Measurements from ENCODE around the gene SHISAL2B. TPM values are rescaled to one million over a fixed set of nuclear protein-coding genes. Genes with fewer than 3 reads are reported as not detected.
"Not testable (repeated sequence)": the region's sequence is repeated elsewhere in the genome, so short reads cannot be mapped to it uniquely, and the experiment has no call there.

Gene SHISAL2B
- total RNA-seq, 2 donors from 2014 or later, result not detected

DNA sequence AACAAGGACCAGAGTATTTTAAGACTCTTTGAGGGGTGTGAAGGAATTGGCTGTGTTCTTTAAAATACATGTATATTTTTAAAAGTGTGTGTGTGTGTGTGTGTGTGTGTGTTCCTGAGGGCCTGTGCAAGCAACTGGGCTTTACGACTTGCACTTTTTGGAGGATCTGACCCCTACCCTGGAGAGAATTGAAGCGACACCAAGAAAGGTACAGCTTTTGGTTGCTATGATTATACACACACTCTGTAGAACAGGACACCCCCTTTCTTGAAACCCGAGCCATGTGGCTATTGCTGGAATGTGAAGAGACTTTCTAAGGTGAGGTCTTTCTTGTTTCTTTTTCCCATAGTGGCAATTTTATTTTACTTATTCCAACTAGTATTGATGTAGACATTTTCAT, 988 bp downstream of the SHISAL2B start:
- Histone ChIP-seq H3K9me3 (peaks cover 2% of the 10 kb centered on the region), H3K4me3 (no peak overlapping the region), H3K36me3 (no peaks in the 10 kb centered on the region), H3K27me3 (replicated peaks; ENCODE audit: insufficient read depth) (no peaks in the 10 kb centered on the region), H3K27ac (no peak overlapping the region), H3K4me1 (ENCODE audit: control insufficient read depth in 1 of 2, low read depth in 2 of 2) (peaks cover 0 to 5% of the 10 kb centered on the region in 2 donors)
- TF ChIP-seq, protein P1, sequence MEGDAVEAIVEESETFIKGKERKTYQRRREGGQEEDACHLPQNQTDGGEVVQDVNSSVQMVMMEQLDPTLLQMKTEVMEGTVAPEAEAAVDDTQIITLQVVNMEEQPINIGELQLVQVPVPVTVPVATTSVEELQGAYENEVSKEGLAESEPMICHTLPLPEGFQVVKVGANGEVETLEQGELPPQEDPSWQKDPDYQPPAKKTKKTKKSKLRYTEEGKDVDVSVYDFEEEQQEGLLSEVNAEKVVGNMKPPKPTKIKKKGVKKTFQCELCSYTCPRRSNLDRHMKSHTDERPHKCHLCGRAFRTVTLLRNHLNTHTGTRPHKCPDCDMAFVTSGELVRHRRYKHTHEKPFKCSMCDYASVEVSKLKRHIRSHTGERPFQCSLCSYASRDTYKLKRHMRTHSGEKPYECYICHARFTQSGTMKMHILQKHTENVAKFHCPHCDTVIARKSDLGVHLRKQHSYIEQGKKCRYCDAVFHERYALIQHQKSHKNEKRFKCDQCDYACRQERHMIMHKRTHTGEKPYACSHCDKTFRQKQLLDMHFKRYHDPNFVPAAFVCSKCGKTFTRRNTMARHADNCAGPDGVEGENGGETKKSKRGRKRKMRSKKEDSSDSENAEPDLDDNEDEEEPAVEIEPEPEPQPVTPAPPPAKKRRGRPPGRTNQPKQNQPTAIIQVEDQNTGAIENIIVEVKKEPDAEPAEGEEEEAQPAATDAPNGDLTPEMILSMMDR (IDR thresholded peaks at IDR 0.05), result no peak
- no peak for ATAC-seq (ENCODE audit: insufficient number of reproducible peaks, low FRiP score, low read depth)
- DNase-seq (ENCODE audit: low spot score), result no peak

DNA sequence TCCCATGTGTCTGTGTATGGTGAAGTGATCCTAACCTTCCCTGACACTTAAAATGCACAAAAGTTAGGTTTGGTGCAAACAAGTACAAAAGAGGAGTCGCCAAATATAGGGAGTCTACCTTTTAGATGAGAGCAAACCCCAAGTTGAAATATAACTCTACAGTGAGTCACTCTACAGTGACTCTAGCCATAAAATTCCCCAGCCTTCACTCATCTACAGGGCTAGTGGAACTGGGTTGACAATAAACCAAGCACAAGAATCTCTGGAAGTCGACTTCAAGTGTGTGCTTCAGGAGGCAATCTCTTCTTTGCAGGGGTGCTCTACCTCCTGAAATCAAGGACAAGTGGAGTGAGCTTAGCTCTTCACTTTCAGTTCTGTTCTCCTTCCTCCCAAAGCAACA, 3.3 kb downstream of the SHISAL2B start:
- Histone ChIP-seq H3K27me3 (replicated peaks; ENCODE audit: insufficient read depth) (no peaks in the 10 kb centered on the region), H3K4me3 (no peak overlapping the region), H3K27ac (no peak overlapping the region), H3K4me1 (ENCODE audit: control insufficient read depth in 1 of 2, low read depth in 2 of 2) (peaks cover 0 to 5% of the 10 kb centered on the region in 2 donors), H3K36me3 (no peaks in the 10 kb centered on the region), H3K9me3 (peaks cover 8% of the 10 kb centered on the region)
- TF ChIP-seq, protein P1 (IDR thresholded peaks at IDR 0.05), result no peak
- DNase-seq (ENCODE audit: low spot score) (no peak), ATAC-seq (ENCODE audit: insufficient number of reproducible peaks, low FRiP score, low read depth) (no peak)

DNA sequence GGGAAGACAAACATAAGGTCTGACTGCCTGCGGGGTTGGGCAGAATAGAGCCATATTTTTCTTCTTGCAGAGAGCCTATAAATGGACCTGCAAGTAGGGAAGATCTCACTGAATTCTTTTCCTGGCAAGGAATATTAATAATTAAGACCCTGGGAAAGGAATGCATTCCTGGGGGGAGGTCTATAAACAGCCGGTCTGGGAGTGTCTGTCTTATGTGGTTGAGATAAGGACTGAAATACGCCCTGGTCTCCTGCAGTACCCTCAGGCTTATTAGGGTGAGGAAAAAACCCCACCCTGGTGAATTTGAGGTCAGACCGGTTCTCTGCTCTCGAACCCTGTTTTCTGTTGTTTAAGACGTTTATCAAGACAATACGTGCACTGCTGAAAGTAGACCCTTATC, 6.1 kb downstream of the SHISAL2B start:
- H3K27me3 ChIP-seq (replicated peaks; ENCODE audit: insufficient read depth); ATAC-seq (ENCODE audit: insufficient number of reproducible peaks, low FRiP score, low read depth); H3K9me3 ChIP-seq; DNase-seq (ENCODE audit: low spot score); H3K4me3 ChIP-seq; H3K36me3 ChIP-seq; H3K4me1 ChIP-seq (ENCODE audit: control insufficient read depth in 1 of 2, low read depth in 2 of 2); H3K27ac ChIP-seq: not testable (repeated sequence)

DNA sequence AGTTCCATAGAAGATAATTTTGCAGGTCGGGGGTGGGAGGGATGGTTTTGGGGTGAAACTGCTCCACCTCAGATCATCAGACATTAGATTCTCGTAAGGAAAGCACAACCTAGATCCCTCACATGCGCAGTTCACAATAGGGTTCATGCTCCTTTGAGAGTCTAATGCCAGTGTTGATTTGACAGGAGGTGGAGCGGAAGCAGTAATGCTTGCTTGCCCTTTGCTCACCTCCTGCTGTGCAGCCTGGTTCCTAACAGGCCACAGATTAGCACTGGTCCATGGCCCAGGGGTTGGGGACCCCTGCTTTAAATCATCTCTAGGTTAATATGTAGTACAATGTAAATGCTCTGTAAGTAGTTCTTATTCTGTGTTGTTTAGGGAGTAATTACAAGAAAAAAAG, 10.5 kb downstream of the SHISAL2B start:
- H3K27me3 ChIP-seq (replicated peaks; ENCODE audit: insufficient read depth), result no peaks in the 10 kb centered on the region
- H3K36me3 ChIP-seq, result no peaks in the 10 kb centered on the region
- no peak overlapping the region for H3K27ac ChIP-seq
- TF ChIP-seq, protein P1 (IDR thresholded peaks at IDR 0.05), result no peak
- no peak for DNase-seq (ENCODE audit: low spot score)
- no peaks in the 10 kb centered on the region for H3K4me1 ChIP-seq (ENCODE audit: control insufficient read depth in 1 of 2, low read depth in 2 of 2)
- ATAC-seq (ENCODE audit: insufficient number of reproducible peaks, low FRiP score, low read depth), result no peak
- H3K4me3 ChIP-seq, result no peak overlapping the region
- H3K9me3 ChIP-seq, result peaks cover 8% of the 10 kb centered on the region

DNA sequence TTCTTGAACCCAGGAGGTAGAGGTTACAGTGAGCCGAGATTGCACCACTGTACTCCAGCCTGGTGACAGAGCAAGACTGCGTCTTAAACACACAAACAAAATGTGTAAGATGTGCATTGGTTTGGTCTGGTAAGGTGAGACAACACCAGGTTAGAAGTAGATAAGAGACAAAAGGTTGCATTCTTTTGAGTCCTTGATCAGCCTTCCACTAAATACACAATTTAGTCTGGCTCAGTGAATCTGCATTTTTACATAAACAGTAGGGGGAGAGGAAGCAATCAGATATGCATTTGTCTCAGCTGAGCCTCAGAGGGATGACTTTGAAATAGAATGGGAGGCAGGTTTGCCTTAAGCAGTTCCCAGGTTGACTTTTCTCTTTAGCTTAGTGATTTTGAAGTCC, 15.8 kb downstream of the SHISAL2B start:
- not testable (repeated sequence) for H3K27me3 ChIP-seq (replicated peaks; ENCODE audit: insufficient read depth); DNase-seq (ENCODE audit: low spot score); H3K27ac ChIP-seq; H3K9me3 ChIP-seq; H3K4me3 ChIP-seq; ATAC-seq (ENCODE audit: insufficient number of reproducible peaks, low FRiP score, low read depth); H3K4me1 ChIP-seq (ENCODE audit: control insufficient read depth in 1 of 2, low read depth in 2 of 2); H3K36me3 ChIP-seq

DNA sequence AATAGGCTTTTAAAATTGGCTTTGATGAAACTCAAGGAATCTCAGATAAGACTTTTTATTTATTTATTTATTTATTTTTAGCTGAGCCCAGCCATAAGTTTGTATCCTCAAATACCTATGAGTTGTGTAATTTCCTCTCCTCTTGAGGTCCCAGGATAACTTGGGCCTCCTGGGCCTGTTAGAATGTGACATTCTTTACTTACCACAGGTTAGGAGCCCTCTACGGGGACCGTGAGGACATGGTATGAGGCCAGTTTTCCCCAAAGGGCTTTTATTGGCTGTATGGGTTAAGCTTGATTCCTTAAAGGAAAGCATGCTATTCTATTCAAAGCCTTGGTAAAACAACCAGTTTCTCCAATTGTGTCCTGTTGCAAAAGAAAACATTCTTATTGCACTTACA, 16.9 kb downstream of the SHISAL2B start:
- no peaks in the 10 kb centered on the region for H3K9me3 ChIP-seq
- no peaks in the 10 kb centered on the region for H3K36me3 ChIP-seq
- no peak overlapping the region for H3K27ac ChIP-seq
- TF ChIP-seq, protein P1 (IDR thresholded peaks at IDR 0.05), result no peak
- ATAC-seq (ENCODE audit: insufficient number of reproducible peaks, low FRiP score, low read depth) (no peak), DNase-seq (ENCODE audit: low spot score) (no peak)
- no peak overlapping the region for H3K4me3 ChIP-seq
- no peaks in the 10 kb centered on the region for H3K27me3 ChIP-seq (replicated peaks; ENCODE audit: insufficient read depth)
- no peaks in the 10 kb centered on the region for H3K4me1 ChIP-seq (ENCODE audit: control insufficient read depth in 1 of 2, low read depth in 2 of 2)

DNA sequence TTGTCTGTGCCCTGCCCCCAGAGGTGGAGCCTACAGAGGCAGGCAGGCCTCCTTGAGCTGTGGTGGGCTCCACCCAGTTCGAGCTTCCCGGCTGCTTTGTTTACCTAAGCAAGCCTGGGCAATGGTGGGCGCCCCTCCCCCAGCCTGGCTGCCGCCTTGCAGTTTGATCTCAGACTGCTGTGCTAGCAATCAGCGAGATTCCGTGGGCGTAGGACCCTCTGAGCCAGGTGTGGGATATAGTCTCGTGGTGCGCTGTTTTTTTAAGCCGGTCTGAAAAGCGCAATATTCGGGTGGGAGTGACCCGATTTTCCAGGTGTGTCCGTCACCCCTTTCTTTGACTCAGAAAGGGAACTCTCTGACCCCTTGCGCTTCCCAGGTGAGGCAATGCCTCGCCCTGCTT, 24.2 kb downstream of the SHISAL2B start:
- H3K4me3 ChIP-seq; H3K36me3 ChIP-seq; H3K4me1 ChIP-seq (ENCODE audit: control insufficient read depth in 1 of 2, low read depth in 2 of 2); H3K27ac ChIP-seq; H3K9me3 ChIP-seq; H3K27me3 ChIP-seq (replicated peaks; ENCODE audit: insufficient read depth); ATAC-seq (ENCODE audit: insufficient number of reproducible peaks, low FRiP score, low read depth); DNase-seq (ENCODE audit: low spot score): not testable (repeated sequence)
